PC-9 (cell line): ENCODE results near the gene PCDHGA1. TPM values are rescaled to one million over a fixed set of nuclear protein-coding genes. Genes with fewer than 3 reads are reported as not detected.

Source experiments
- BruUV-seq: library from RNA; stranded (reverse); fragments of 400-500 nt; replicated peaks from 2 replicates; lab custom pipeline; 2021; lab: Mats Ljungman, UMichigan
- CTCF ChIA-PET: fragments of 300-600 bp; sonication (Branson Sonifier 250); formaldehyde crosslinking; loops from one replicate; lab custom pipeline; 2022; ENCODE audit warnings: antibody characterized with exemption; lab: Charles Lee
- POLR2A ChIA-PET: fragments of 300-600 bp; sonication (Branson Sonifier 250); formaldehyde crosslinking; loops from one replicate; lab custom pipeline; 2022; ENCODE audit warnings: antibody characterized with exemption; ENCODE audit not compliant: unreplicated experiment; lab: Charles Lee
- DNase-seq, 2 experiments: peaks; one replicate each; pipeline versions ENCODE4 v3.0.0 to v3.0.0-alpha.2; 2015 to 2022; ENCODE audit warnings: mixed read lengths in 1 of 2
- H2AFZ ChIP-seq: fragments of 200-600 bp; sonication (generic); 2 replicates; pipeline ENCODE4 v1.8.1; 2017; ENCODE audit warnings: antibody characterized with exemption
- H3F3A ChIP-seq: fragments of 200-600 bp; sonication (generic); 2 replicates; pipeline ENCODE4 v1.8.1; 2017; ENCODE audit warnings: antibody characterized with exemption, mild to moderate bottlenecking, low read depth; ENCODE audit not compliant: insufficient read depth
- H3K27ac ChIP-seq: fragments of 200-600 bp; sonication (generic); 2 replicates; pipeline ENCODE4 v1.6.1; 2016; ENCODE audit warnings: mixed run types
- H3K27me3 ChIP-seq: fragments of 200-600 bp; sonication (generic); 2 replicates; pipeline ENCODE4 v1.6.1; 2016; ENCODE audit warnings: low read depth, mixed run types; ENCODE audit not compliant: insufficient read depth
- H3K36me3 ChIP-seq: fragments of 200-600 bp; sonication (generic); 2 replicates; pipeline ENCODE4 v1.6.1; 2016; ENCODE audit warnings: low read depth, mixed run types
- H3K4me1 ChIP-seq: fragments of 200-600 bp; sonication (generic); replicated peaks from 2 replicates; pipeline ENCODE4 v1.6.1; 2016; ENCODE audit warnings: mixed run types; ENCODE audit not compliant: insufficient read depth
- H3K4me2 ChIP-seq: fragments of 200-600 bp; sonication (generic); 2 replicates; pipeline ENCODE4 v1.6.1; 2017; ENCODE audit warnings: mixed run types
- H3K4me3 ChIP-seq: fragments of 200-600 bp; sonication (generic); 2 replicates; pipeline ENCODE4 v1.6.1; 2016; ENCODE audit warnings: mixed run types
- H3K79me2 ChIP-seq: fragments of 200-600 bp; sonication (generic); 2 replicates; pipeline ENCODE4 v1.6.1; 2017; ENCODE audit warnings: low read depth, mixed run types
- H3K9me2 ChIP-seq: fragments of 200-600 bp; sonication (generic); 2 replicates; pipeline ENCODE4 v1.8.1; 2017; ENCODE audit warnings: mild to moderate bottlenecking; ENCODE audit not compliant: insufficient read depth
- H3K9me3 ChIP-seq: fragments of 200-600 bp; sonication (generic); 2 replicates; pipeline ENCODE4 v1.8.1; 2016; ENCODE audit warnings: low read depth; ENCODE audit not compliant: insufficient read depth
- H4K20me1 ChIP-seq: fragments of 200-600 bp; sonication (generic); 2 replicates; pipeline ENCODE4 v1.8.1; 2017; ENCODE audit not compliant: insufficient read depth
- CTCF ChIP-seq: fragments of 200-600 bp; sonication (generic); conservative IDR thresholded peaks from 2 replicates; pipeline ENCODE4 v1.6.1; 2017; ENCODE audit warnings: mixed run types, antibody characterized with exemption, mild to moderate bottlenecking, moderate library complexity
- EZH2 ChIP-seq: fragments of 200-600 bp; sonication (generic); IDR thresholded peaks from 2 replicates; pipeline ENCODE4 v1.8.0; 2017; ENCODE audit warnings: antibody characterized with exemption, low read depth
- intact Hi-C: fragments of 100-400 bp; cut with micrococcal nuclease; formaldehyde crosslinking; loops from one replicate; pipeline ENCODE4 v1.10.0; 2022; ENCODE audit not compliant: unreplicated experiment
- total RNA-seq: library from RNA; stranded (reverse); gene quantifications from 2 replicates; pipeline ENCODE4 v1.2.3, GENCODE V29; 2021

Gene PCDHGA1
- total RNA-seq, 1 experiment from 2014 or later: 0.07 TPM

- Histone ChIP-seq H3K4me3 (no peak overlapping the region), H3F3A (peaks cover 58% of the 10 kb centered on the region), H3K27ac (peak overlapping the region; percentile 92), H3K9me2 (no peaks in the 10 kb centered on the region), H2AFZ (no peak overlapping the region), H3K9me3 (no peaks in the 10 kb centered on the region; the same call in 1 of the 2 replicates), H3K4me1 (peaks cover 45% of the 10 kb centered on the region), H3K27me3 (no peaks in the 10 kb centered on the region), H4K20me1 (no peaks in the 10 kb centered on the region), H3K79me2 (no peaks in the 10 kb centered on the region), H3K4me2 (peak overlapping the region; percentile 63), H3K36me3 (peaks cover 36% of the 10 kb centered on the region)
- DNase-seq: no peak
- intact Hi-C loops: loop anchor here (5.0 to 10.0 kb wide), 2 partner anchors 43 to 195 kb away; partner anchors contain the start of genes PCDHGC3 and TAF7
- TF ChIP-seq EZH2: no peak
- no peak for TF ChIP-seq CTCF
- BruUV-seq: no TSS peak
- POLR2A ChIA-PET: no interaction called here
- CTCF ChIA-PET: interaction anchor here (2.3 kb wide), 1 partner anchor 99 kb away, joined by 8 read pairs; the partner anchor contains the start of gene PCDHGA11
These were observed 189.6 kb downstream of the PCDHGA1 start for GRCh38 chr5:141519605-141520565.

GRCh38 chr5:141521244-141521781 is 191.0 kb downstream of the PCDHGA1 start:
- Histone ChIP-seq H3K27me3 (no peaks in the 10 kb centered on the region), H3K4me3 (no peak overlapping the region), H3K4me2 (peak overlapping the region; percentile 63), H3K9me3 (no peaks in the 10 kb centered on the region; the same call in 1 of the 2 replicates), H3K79me2 (no peaks in the 10 kb centered on the region), H4K20me1 (no peaks in the 10 kb centered on the region), H2AFZ (no peak overlapping the region), H3K9me2 (no peaks in the 10 kb centered on the region), H3K27ac (peak overlapping the region; percentile 92), H3K4me1 (peaks cover 45% of the 10 kb centered on the region), H3F3A (peaks cover 62% of the 10 kb centered on the region), H3K36me3 (peaks cover 36% of the 10 kb centered on the region)
- no TSS peak for BruUV-seq
- DNase-seq: peak; percentile 61 to 96
- intact Hi-C loops: loop anchor here (5.0 to 10.0 kb wide), 2 partner anchors 44 to 197 kb away; partner anchors contain the start of genes PCDHGC3 and TAF7
- CTCF ChIA-PET: interaction anchor here (0.6 to 2.3 kb wide), 8 partner anchors 36 to 183 kb away, joined by 3 to 8 read pairs (median 3); partner anchors contain the start of genes PCDHGA10, PCDHGA11, PCDHGA2 and PCDHGB3
- TF ChIP-seq EZH2 (no peak), CTCF (no peak)
- POLR2A ChIA-PET: interaction anchor here (0.6 to 0.7 kb wide), 2 partner anchors 109 to 175 kb away, joined by 3 to 4 read pairs; partner anchors contain the start of gene PCDHGA10

- no peaks in the 10 kb centered on the region; the same call in 1 of the 2 replicates for H3K9me3 ChIP-seq
- CTCF ChIA-PET: no interaction called here
- POLR2A ChIA-PET: interaction anchor here (0.6 kb wide), 1 partner anchor 110 kb away, joined by 3 read pairs; the partner anchor contains the start of gene PCDHGA10
- no TSS peak for BruUV-seq
- peaks cover 66% of the 10 kb centered on the region for H3F3A ChIP-seq
- no peak overlapping the region for H3K4me3 ChIP-seq
- intact Hi-C loops: loop anchor here (5.0 to 10.0 kb wide), 2 partner anchors 45 to 198 kb away; partner anchors contain the start of genes PCDHGC3 and TAF7
- H3K4me1 ChIP-seq: peaks cover 45% of the 10 kb centered on the region
- no peaks in the 10 kb centered on the region for H3K9me2 ChIP-seq
- H3K27ac ChIP-seq: peak overlapping the region; percentile 92
- no peaks in the 10 kb centered on the region for H4K20me1 ChIP-seq
- DNase-seq: no peak
- peak overlapping the region; percentile 52 for H3K4me2 ChIP-seq
- H3K36me3 ChIP-seq: peaks cover 29% of the 10 kb centered on the region
- no peak overlapping the region for H2AFZ ChIP-seq
- TF ChIP-seq EZH2 (no peak), CTCF (no peak)
- H3K79me2 ChIP-seq: no peaks in the 10 kb centered on the region
- H3K27me3 ChIP-seq: no peaks in the 10 kb centered on the region
These were observed 192.0 kb downstream of the PCDHGA1 start for GRCh38 chr5:141522301-141522700.
